Measurements from ENCODE around the gene AP4M1. TPM values are rescaled to one million over a fixed set of nuclear protein-coding genes. Genes with fewer than 3 reads are reported as not detected.

Gene AP4M1
- total and polyA plus RNA-seq, 9 donors = 10.9 to 20.3 (median 14.2) TPM

DNA sequence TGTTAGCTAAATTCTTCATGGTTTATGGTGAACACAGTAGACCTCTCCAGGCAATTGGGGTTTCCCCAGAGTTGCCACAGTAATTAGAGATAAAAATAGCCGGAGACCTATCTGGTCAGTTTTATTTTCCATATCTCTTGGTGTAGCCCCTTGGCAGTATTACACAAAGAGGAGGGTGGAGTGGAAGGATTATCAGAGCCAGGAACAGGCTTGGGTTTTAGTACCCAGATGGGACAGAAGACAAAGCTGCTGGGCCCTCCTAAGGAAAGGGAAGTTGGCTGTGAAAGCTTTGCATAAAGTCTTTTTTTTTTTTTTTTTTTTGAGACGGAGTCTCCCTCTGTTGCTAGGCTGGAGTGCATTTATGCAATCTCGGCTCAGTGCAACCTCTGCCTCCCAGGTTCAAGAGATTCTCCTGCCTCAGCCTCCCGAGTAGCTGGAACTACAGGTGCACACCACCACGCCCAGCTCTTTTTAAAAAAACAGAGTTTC lies 42.1 kb upstream of the AP4M1 start:
- no peaks in the 10 kb centered on the region for H3K9me3 ChIP-seq
- H3K36me3 ChIP-seq = no peaks in the 10 kb centered on the region
- WGBS, 3 donors = 88 to 89% (median 88%) methylated on average over 5 of the region's 5 CpGs
- intact Hi-C loops (cut with DNase I) = no loop called here
- no peak overlapping the region for H3K27ac ChIP-seq
- no peak for TF ChIP-seq EP300 (IDR thresholded peaks at IDR 0.05)
- TF ChIP-seq, protein P1, sequence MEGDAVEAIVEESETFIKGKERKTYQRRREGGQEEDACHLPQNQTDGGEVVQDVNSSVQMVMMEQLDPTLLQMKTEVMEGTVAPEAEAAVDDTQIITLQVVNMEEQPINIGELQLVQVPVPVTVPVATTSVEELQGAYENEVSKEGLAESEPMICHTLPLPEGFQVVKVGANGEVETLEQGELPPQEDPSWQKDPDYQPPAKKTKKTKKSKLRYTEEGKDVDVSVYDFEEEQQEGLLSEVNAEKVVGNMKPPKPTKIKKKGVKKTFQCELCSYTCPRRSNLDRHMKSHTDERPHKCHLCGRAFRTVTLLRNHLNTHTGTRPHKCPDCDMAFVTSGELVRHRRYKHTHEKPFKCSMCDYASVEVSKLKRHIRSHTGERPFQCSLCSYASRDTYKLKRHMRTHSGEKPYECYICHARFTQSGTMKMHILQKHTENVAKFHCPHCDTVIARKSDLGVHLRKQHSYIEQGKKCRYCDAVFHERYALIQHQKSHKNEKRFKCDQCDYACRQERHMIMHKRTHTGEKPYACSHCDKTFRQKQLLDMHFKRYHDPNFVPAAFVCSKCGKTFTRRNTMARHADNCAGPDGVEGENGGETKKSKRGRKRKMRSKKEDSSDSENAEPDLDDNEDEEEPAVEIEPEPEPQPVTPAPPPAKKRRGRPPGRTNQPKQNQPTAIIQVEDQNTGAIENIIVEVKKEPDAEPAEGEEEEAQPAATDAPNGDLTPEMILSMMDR (IDR thresholded peaks at IDR 0.05) = no peak
- no peak for TF ChIP-seq POLR2A (IDR thresholded peaks at IDR 0.05)
- no peak overlapping the region for H3K4me3 ChIP-seq
- no peak for DNase-seq
- H3K4me1 ChIP-seq (ENCODE audit: insufficient read depth) = no peaks in the 10 kb centered on the region
- no peaks in the 10 kb centered on the region for H3K27me3 ChIP-seq

DNA sequence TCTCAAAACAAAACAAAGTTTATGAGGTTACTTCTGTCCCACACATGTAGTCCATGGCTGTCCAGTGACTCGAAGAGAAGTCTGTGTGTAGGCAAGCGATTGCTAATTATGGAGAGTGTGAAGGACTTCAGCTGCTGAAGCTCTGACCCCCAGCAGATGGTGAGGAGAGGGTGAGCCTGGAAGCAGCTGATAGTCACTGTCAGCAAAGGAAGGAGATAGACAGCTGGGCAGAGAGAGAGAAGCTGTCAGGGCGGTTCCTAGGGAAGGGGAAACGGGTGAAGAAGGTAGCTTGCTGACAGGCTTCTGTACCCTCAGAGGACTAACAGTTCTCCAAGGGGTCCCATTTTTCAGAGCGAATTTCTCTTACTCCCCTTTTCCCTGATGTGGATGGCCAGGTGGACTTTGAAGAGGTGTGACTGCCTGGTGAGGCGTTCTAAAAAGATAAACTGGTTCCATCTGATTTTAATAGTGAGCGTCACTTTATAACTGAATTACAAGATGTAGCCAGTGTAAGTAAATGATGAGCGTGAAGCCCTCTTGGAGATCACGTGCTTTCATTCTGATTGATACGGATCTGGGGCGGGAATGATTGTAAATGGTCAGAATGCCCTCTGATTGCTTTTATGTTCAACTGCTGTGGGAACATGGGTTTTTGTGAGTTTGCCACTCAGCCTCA lies 39.8 kb upstream of the AP4M1 start:
- H3K4me3 ChIP-seq = no peak overlapping the region
- no peaks in the 10 kb centered on the region for H3K9me3 ChIP-seq
- WGBS, 3 donors = 91 to 94% (median 93%) methylated on average over 11 of the region's 11 CpGs
- intact Hi-C loops (cut with DNase I) = no loop called here
- TF ChIP-seq POLR2A (IDR thresholded peaks at IDR 0.05) = no peak
- no peak for TF ChIP-seq EP300 (IDR thresholded peaks at IDR 0.05)
- TF ChIP-seq, protein P1 (IDR thresholded peaks at IDR 0.05) = no peak
- H3K4me1 ChIP-seq (ENCODE audit: insufficient read depth) = peaks cover 5% of the 10 kb centered on the region
- DNase-seq = no peak
- H3K36me3 ChIP-seq = no peaks in the 10 kb centered on the region
- no peak overlapping the region for H3K27ac ChIP-seq
- H3K27me3 ChIP-seq = no peaks in the 10 kb centered on the region

DNA sequence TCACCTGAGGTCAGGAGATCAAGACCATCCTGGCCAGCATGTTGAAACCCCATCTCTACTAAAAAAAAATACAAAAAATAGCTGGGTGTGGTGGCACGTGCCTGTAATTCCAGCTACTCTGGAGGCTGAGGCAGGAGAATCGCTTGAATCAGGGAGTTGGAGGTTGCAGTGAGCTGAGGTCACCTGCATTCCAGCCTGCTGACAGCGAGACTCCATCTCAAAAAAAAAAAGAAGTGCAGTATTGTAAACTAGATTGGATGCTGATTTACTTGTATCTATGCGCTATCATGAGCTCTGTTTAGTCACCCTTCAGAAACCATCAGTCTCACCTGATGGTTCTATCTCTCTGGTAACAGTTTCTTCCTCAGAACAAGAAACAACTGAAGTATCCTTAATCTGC lies 38.1 kb upstream of the AP4M1 start:
- intact Hi-C loops (cut with DNase I) = no loop called here
- TF ChIP-seq EP300 (IDR thresholded peaks at IDR 0.05) = no peak
- TF ChIP-seq, protein P1 (IDR thresholded peaks at IDR 0.05) = no peak
- TF ChIP-seq POLR2A (IDR thresholded peaks at IDR 0.05) = no peak
- no peaks in the 10 kb centered on the region for H3K36me3 ChIP-seq
- no peak overlapping the region for H3K4me3 ChIP-seq
- WGBS, 3 donors = 86 to 95% (median 94%) methylated on average over 4 of the region's 4 CpGs
- peaks cover 5% of the 10 kb centered on the region for H3K4me1 ChIP-seq (ENCODE audit: insufficient read depth)
- H3K9me3 ChIP-seq = no peaks in the 10 kb centered on the region
- H3K27me3 ChIP-seq = no peaks in the 10 kb centered on the region
- DNase-seq = no peak
- no peak overlapping the region for H3K27ac ChIP-seq

DNA sequence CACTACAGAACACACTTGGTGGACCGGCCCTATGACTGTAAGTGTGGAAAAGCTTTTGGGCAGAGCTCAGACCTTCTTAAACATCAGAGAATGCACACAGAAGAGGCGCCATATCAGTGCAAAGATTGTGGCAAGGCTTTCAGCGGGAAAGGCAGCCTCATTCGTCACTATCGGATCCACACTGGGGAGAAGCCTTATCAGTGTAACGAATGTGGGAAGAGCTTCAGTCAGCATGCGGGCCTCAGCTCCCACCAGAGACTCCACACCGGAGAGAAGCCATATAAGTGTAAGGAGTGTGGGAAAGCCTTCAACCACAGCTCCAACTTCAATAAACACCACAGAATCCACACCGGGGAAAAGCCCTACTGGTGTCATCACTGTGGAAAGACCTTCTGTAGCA lies 37.3 kb upstream of the AP4M1 start:
- Histone ChIP-seq H3K27me3 (no peaks in the 10 kb centered on the region), H3K4me1 (ENCODE audit: insufficient read depth) (peaks cover 5% of the 10 kb centered on the region), H3K9me3 (no peaks in the 10 kb centered on the region), H3K36me3 (no peaks in the 10 kb centered on the region), H3K27ac (no peak overlapping the region), H3K4me3 (no peak overlapping the region)
- DNase-seq = no peak
- 86 to 91% (median 88%) methylated on average over 9 of the region's 9 CpGs for WGBS, 3 donors
- TF ChIP-seq, protein P1 (IDR thresholded peaks at IDR 0.05) = no peak
- intact Hi-C loops (cut with DNase I) = no loop called here

All from ovary (tissue), 9 donors.